PFSK-1 (cell line): Measurements from ENCODE around the gene RASGRF2.

Source experiments
- FOXP2 ChIP-seq: optimal IDR thresholded peaks from 2 replicates; pipeline ENCODE3; 2011; ENCODE audit warnings: borderline replicate concordance, control low read depth, inconsistent platforms; ENCODE audit not compliant: insufficient read depth; ENCODE audit errors: extremely low read length, extremely low read depth
- POLR2AphosphoS5 ChIP-seq: IDR thresholded peaks from 2 replicates; pipeline ENCODE4 v1.6.1; 2012; ENCODE audit warnings: low read depth, mild to moderate bottlenecking, control low read depth, low read length, moderate library complexity
- REST ChIP-seq, 2 experiments: IDR thresholded peaks; 2 replicates each; pipeline versions ENCODE4 v1.6.1 to v1.8.0; 2011 to 2012; ENCODE audit warnings: low read depth in 2 of 2, low read length in 2 of 2, control low read depth in 1 of 2, inconsistent platforms in 1 of 2, mild to moderate bottlenecking in 1 of 2, moderate library complexity in 1 of 2; ENCODE audit not compliant: insufficient read depth in 1 of 2
- SIN3A ChIP-seq: IDR thresholded peaks from 2 replicates; pipeline ENCODE4 v1.6.1; 2012; ENCODE audit warnings: mild to moderate bottlenecking, low read length, moderate library complexity, borderline replicate concordance; ENCODE audit not compliant: insufficient read depth
- TAF1 ChIP-seq: IDR thresholded peaks from 2 replicates; pipeline ENCODE4 v1.6.1; 2012; ENCODE audit warnings: low read length, control low read depth, borderline replicate concordance; ENCODE audit not compliant: insufficient read depth

Gene RASGRF2

GRCh38 chr5:81003811-81004386, 43.7 kb downstream of the RASGRF2 start:
- TF ChIP-seq TAF1 = no peak
- no peak for TF ChIP-seq SIN3A
- no peak for TF ChIP-seq REST (IDR thresholded peaks at IDR 0.05; ENCODE audit: insufficient read depth in 1 of 2, low read depth in 2 of 2, low read length in 2 of 2)
- TF ChIP-seq FOXP2 = no peak
- no peak for TF ChIP-seq POLR2AphosphoS5

- no peak for TF ChIP-seq FOXP2
- TF ChIP-seq TAF1 = no peak
- TF ChIP-seq REST (IDR thresholded peaks at IDR 0.05; ENCODE audit: insufficient read depth in 1 of 2, low read depth in 2 of 2, low read length in 2 of 2) = no peak
- no peak for TF ChIP-seq POLR2AphosphoS5
- no peak for TF ChIP-seq SIN3A
These were observed 45.5 kb downstream of the RASGRF2 start for GRCh38 chr5:81005708-81006107.

GRCh38 chr5:81006231-81006630, 46.1 kb downstream of the RASGRF2 start:
- TF ChIP-seq FOXP2 (no peak), REST (IDR thresholded peaks at IDR 0.05; ENCODE audit: insufficient read depth in 1 of 2, low read depth in 2 of 2, low read length in 2 of 2) (no peak), SIN3A (no peak), POLR2AphosphoS5 (no peak), TAF1 (no peak)

- TF ChIP-seq TAF1 (no peak), REST (IDR thresholded peaks at IDR 0.05; ENCODE audit: insufficient read depth in 1 of 2, low read depth in 2 of 2, low read length in 2 of 2) (no peak), SIN3A (no peak), FOXP2 (no peak), POLR2AphosphoS5 (no peak)
These were observed 46.9 kb downstream of the RASGRF2 start for GRCh38 chr5:81006947-81007636.
